Type B pancreatic cell (in vitro differentiated cells): ENCODE data around the gene PCOLCE2. TPM values are rescaled to one million over a fixed set of nuclear protein-coding genes. Genes with fewer than 3 reads are reported as not detected.

Experiments
- DNase-seq: peaks from one replicate; pipeline ENCODE4 v3.0.0; 2021; ENCODE audit warnings: mixed read lengths; ENCODE audit not compliant: unreplicated experiment; ENCODE audit errors: extremely low spot score
- H3K27ac Mint-ChIP-seq: 2 replicates; pipeline ENCODE4 v1.8.0; 2021; ENCODE audit warnings: mild to moderate bottlenecking, mixed read lengths
- H3K27me3 Mint-ChIP-seq: 2 replicates; pipeline ENCODE4 v1.8.0; 2021; ENCODE audit warnings: mixed read lengths
- H3K36me3 Mint-ChIP-seq: 2 replicates; pipeline ENCODE4 v1.8.0; 2021; ENCODE audit warnings: mixed read lengths
- H3K4me1 Mint-ChIP-seq: one replicate; pipeline ENCODE4 v1.8.0; 2021; ENCODE audit warnings: mixed read lengths; ENCODE audit not compliant: unreplicated experiment
- H3K4me3 Mint-ChIP-seq: 2 replicates; pipeline ENCODE4 v1.8.0; 2021; ENCODE audit warnings: mild to moderate bottlenecking, mixed read lengths
- H3K9me3 Mint-ChIP-seq: 2 replicates; pipeline ENCODE4 v1.8.0; 2021; ENCODE audit warnings: mixed read lengths
- total RNA-seq: library from RNA; stranded (reverse); gene quantifications from 2 replicates; pipeline ENCODE4 v1.2.1, GENCODE V29; 2021; ENCODE audit warnings: low replicate concordance
- TF ChIP-seq, protein P1 (sequence below): fragments of 200-600 bp; sonication (generic); conservative IDR thresholded peaks from 2 replicates; pipeline ENCODE4 v1.5.0; 2021; ENCODE audit warnings: antibody characterized with exemption, mild to moderate bottlenecking

Gene PCOLCE2
- total RNA-seq, 1 donor from 2014 or later: 7.2 TPM

DNA sequence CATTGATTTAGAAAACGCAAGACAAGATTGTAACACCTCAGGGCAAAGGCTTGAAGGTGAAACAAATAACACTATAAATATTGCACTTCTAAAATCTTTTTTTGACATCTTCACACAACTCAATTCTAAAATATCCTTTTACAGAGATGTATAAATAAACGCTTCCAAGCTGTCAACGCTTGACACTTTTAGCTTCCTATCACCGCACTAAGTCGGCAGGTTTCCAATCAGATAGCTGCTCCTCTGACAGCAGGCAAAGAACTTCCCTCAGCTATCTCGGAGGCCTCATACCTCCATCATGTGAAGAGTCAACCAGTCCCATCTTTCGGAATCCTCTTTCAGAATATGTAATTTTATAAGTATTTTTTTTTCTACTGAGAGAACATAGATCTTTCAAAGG lies 71.0 kb downstream of the PCOLCE2 start:
- Mint-ChIP-seq H3K27ac (no peak overlapping the region), H3K36me3 (no peaks in the 10 kb centered on the region), H3K9me3 (no peaks in the 10 kb centered on the region), H3K4me1 (peaks cover 7% of the 10 kb centered on the region), H3K27me3 (no peaks in the 10 kb centered on the region), H3K4me3 (no peak overlapping the region)
- TF ChIP-seq, protein P1, sequence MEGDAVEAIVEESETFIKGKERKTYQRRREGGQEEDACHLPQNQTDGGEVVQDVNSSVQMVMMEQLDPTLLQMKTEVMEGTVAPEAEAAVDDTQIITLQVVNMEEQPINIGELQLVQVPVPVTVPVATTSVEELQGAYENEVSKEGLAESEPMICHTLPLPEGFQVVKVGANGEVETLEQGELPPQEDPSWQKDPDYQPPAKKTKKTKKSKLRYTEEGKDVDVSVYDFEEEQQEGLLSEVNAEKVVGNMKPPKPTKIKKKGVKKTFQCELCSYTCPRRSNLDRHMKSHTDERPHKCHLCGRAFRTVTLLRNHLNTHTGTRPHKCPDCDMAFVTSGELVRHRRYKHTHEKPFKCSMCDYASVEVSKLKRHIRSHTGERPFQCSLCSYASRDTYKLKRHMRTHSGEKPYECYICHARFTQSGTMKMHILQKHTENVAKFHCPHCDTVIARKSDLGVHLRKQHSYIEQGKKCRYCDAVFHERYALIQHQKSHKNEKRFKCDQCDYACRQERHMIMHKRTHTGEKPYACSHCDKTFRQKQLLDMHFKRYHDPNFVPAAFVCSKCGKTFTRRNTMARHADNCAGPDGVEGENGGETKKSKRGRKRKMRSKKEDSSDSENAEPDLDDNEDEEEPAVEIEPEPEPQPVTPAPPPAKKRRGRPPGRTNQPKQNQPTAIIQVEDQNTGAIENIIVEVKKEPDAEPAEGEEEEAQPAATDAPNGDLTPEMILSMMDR: no peak
- no peak for DNase-seq

DNA sequence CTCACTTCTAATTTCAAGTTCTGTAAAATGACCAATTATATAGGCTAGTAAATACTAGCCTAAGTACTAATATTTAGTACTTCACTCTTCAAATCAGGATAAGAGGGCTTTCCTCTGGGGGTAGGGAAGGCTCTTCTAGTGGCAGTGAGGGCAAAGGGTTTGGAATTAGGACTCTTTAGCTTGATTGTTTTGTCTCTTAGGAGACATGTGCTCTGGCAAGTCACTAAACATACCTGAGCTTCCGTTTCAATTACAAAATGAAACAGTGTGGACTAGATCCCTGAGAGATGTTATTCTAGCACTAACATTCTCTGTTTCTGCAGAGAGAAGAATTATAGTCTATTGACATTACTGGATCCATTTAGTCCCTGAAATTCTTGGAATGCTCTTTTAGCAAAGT lies 71.5 kb downstream of the PCOLCE2 start:
- TF ChIP-seq, protein P1: no peak
- Mint-ChIP-seq H3K27me3 (no peaks in the 10 kb centered on the region), H3K27ac (no peak overlapping the region), H3K4me3 (no peak overlapping the region), H3K4me1 (peaks cover 2% of the 10 kb centered on the region), H3K36me3 (no peaks in the 10 kb centered on the region), H3K9me3 (no peaks in the 10 kb centered on the region)
- DNase-seq: no peak

DNA sequence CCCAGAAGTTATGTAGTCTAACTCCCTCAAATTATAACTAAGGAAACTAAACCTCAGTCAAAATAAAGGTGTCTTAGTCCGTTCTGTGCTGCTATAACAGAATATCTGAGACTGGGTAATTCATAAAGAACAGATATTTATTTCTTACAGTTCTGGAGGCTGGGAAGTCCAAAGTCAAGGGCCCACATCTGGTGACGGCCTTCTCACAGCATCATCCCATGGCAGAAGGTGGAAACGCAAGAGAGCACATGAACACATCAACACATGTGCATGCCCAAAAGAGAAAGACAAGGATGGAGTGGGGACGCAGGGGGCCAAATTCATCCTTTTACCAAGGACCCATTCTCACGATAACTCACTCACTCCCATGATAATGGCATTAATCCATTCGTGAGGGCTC lies 73.1 kb downstream of the PCOLCE2 start:
- Mint-ChIP-seq H3K27ac (no peak overlapping the region), H3K4me1 (no peaks in the 10 kb centered on the region), H3K4me3 (no peak overlapping the region), H3K9me3 (no peaks in the 10 kb centered on the region), H3K36me3 (no peaks in the 10 kb centered on the region), H3K27me3 (no peaks in the 10 kb centered on the region)
- TF ChIP-seq, protein P1: no peak
- no peak for DNase-seq

DNA sequence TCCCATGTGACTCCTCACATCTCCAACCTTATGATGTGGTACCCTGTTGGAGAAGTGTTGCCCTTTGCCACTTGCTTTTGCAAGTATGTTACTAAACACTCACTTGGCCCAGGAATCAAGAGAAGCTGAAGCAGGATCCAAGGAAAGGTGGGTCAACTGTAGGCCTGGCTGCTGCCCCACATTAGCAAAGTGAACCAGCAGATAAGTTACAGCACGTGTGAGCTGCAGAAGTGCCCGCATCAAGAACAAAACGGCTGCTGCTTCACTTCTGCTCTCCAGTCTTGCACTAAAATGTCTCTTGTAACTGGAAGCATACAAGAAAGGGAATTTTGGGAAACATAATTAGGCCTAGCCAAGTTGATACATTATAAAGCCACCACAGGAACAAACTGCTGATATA lies 79.6 kb downstream of the PCOLCE2 start:
- Mint-ChIP-seq H3K4me3 (no peak overlapping the region), H3K4me1 (no peaks in the 10 kb centered on the region), H3K27ac (no peak overlapping the region), H3K9me3 (no peaks in the 10 kb centered on the region), H3K36me3 (no peaks in the 10 kb centered on the region), H3K27me3 (no peaks in the 10 kb centered on the region)
- DNase-seq: no peak
- TF ChIP-seq, protein P1: no peak

DNA sequence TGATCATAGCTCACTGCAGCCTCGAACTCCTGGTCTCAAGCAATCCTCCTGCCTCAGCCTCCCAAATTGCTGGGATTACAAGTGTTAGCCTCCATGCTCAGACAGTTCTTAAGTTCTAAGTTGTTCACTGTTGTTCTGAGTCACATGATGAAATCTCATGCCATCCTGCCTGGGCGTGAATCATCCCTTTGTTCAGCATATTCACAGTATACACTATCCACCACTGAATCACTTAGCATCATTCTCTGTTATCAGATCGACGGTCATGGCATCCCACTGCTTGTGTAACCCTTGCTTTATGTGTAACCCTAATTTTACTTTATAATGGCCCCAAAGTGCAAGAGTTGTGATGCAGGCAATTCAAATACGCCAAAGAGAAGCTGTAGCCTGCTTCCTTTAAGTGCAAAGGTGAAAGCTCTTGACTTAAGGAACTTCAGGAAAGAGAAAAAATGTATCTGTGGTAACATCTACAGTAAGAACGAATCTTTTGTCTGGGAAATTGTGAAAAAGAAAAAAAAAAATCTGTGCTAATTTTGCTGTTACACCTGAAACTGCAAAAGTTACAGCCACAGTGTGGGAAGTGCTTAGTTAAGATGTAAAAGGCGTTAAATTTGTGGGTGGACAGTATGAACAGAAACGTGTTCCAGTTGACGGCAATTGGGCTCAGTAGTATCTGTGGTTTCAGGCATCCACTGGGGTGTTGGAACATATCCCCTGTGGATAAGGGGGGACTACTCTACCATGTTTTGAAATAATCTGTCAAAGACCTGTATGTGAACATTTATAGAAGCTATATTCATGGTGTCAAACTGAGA lies 80.6 kb downstream of the PCOLCE2 start:
- Mint-ChIP-seq H3K4me3 (no peak overlapping the region), H3K9me3 (no peaks in the 10 kb centered on the region), H3K4me1 (no peaks in the 10 kb centered on the region)

More for the DNA sequence above, 80.6 kb downstream of the PCOLCE2 start:
- H3K27me3 Mint-ChIP-seq: no peaks in the 10 kb centered on the region
- H3K27ac Mint-ChIP-seq: no peak overlapping the region
- TF ChIP-seq, protein P1: no peak
- no peak for DNase-seq
- H3K36me3 Mint-ChIP-seq: no peaks in the 10 kb centered on the region
